Endodermal cell (in vitro differentiated cells): ENCODE results near the gene VSIG10L. TPM values are rescaled to one million over a fixed set of nuclear protein-coding genes. Genes with fewer than 3 reads are reported as not detected.

Source experiments
- DNase-seq: peaks from one replicate; pipeline ENCODE4 v3.0.0-alpha.2; 2017
- H3K27ac ChIP-seq: 2 replicates; pipeline ENCODE4 v1.5.1; 2013; ENCODE audit warnings: mild to moderate bottlenecking, low read depth, low read length, moderate library complexity
- H3K27me3 ChIP-seq: 2 replicates; pipeline ENCODE4 v1.6.1; 2013; ENCODE audit warnings: mild to moderate bottlenecking, low read length, moderate library complexity; ENCODE audit not compliant: insufficient read depth, control insufficient read depth, poor library complexity, severe bottlenecking
- H3K36me3 ChIP-seq: 2 replicates; pipeline ENCODE4 v1.7.0; 2013; ENCODE audit warnings: mild to moderate bottlenecking, low read length, moderate library complexity; ENCODE audit not compliant: control insufficient read depth, insufficient read depth
- H3K4me1 ChIP-seq: one replicate; pipeline ENCODE4 v1.7.0; 2013; ENCODE audit warnings: low read length; ENCODE audit not compliant: control insufficient read depth, insufficient read depth
- H3K4me3 ChIP-seq: 2 replicates; pipeline ENCODE4 v1.5.1; 2013; ENCODE audit warnings: mild to moderate bottlenecking, low read length, moderate library complexity
- H3K9ac ChIP-seq: 2 replicates; pipeline ENCODE4 v1.6.1; 2013; ENCODE audit warnings: mild to moderate bottlenecking, low read length, moderate library complexity; ENCODE audit not compliant: poor library complexity, severe bottlenecking; ENCODE audit errors: extremely low read depth
- H3K9me3 ChIP-seq: 2 replicates; pipeline ENCODE4 v1.6.1; 2013; ENCODE audit warnings: mild to moderate bottlenecking, low read length, moderate library complexity; ENCODE audit not compliant: control insufficient read depth
- H3K27ac Mint-ChIP-seq: 2 replicates; pipeline ENCODE4 v1.8.0; 2020; ENCODE audit warnings: mixed read lengths
- H3K27me3 Mint-ChIP-seq: 2 replicates; pipeline ENCODE4 v1.8.0; 2021; ENCODE audit warnings: mild to moderate bottlenecking, mixed read lengths; ENCODE audit not compliant: insufficient read depth
- H3K36me3 Mint-ChIP-seq: 2 replicates; pipeline ENCODE4 v1.8.0; 2020; ENCODE audit warnings: low read depth, mixed read lengths
- H3K4me1 Mint-ChIP-seq: 2 replicates; pipeline ENCODE4 v1.8.0; 2020; ENCODE audit warnings: mixed read lengths
- H3K4me3 Mint-ChIP-seq: 2 replicates; pipeline ENCODE4 v1.8.0; 2020; ENCODE audit warnings: mild to moderate bottlenecking, moderate library complexity, mixed read lengths
- H3K9me3 Mint-ChIP-seq: 2 replicates; pipeline ENCODE4 v1.8.0; 2020; ENCODE audit warnings: mild to moderate bottlenecking, mixed read lengths
- CTCF ChIP-seq: fragments of 200-600 bp; sonication (generic); conservative IDR thresholded peaks from 2 replicates; pipeline ENCODE4 v1.5.0; 2021; ENCODE audit warnings: antibody characterized with exemption, mild to moderate bottlenecking
- WGBS, 2 experiments: methylation state at CpG; one replicate each; pipeline versions ENCODE4 v1.1.5 to v1.1.7; 2013; ENCODE audit warnings: missing lambda C conversion rate in 2 of 2, mixed read lengths in 1 of 2; ENCODE audit not compliant: insufficient coverage in 1 of 2, insufficient read length in 1 of 2; 5-methylcytosine and 5-hydroxymethylcytosine counted together
- total RNA-seq, 2 donors: library from RNA; stranded (reverse); fragmentation: NEBNext Ultra II Directional in 1 of 2; extraction: Animal tissue kit (Norgen Biotek cat#: 25700) in 1 of 2; gene quantifications; 2 replicates in 1 of 2; 3 replicates in 1 of 2; pipeline ENCODE4 v1.2.1, GENCODE V29; 2021

The VSIG10L gene
- total RNA-seq, 2 donors from 2014 or later: 6.4 to 11.5 TPM

- no peak for TF ChIP-seq CTCF
- Histone ChIP-seq H3K4me1 (peaks cover 17% of the 10 kb centered on the region), H3K9me3 (no peaks in the 10 kb centered on the region), H3K36me3 (no peaks in the 10 kb centered on the region), H3K27ac (peak overlapping the region; percentile 6), H3K27me3 (no peaks in the 10 kb centered on the region), H3K4me3 (peak overlapping the region; percentile 89), H3K9ac (peak overlapping the region; percentile 83)
- 46 to 54% methylated on average over 8 to 10 of the region's 10 CpGs for WGBS, 2 experiments
- no peaks in the 10 kb centered on the region for H3K27me3 Mint-ChIP-seq
- H3K4me3 Mint-ChIP-seq: peak overlapping the region; percentile 99
- DNase-seq: peak; percentile 68
- H3K4me1 Mint-ChIP-seq: peaks cover 39% of the 10 kb centered on the region
- H3K36me3 Mint-ChIP-seq: no peaks in the 10 kb centered on the region
- H3K27ac Mint-ChIP-seq: peak overlapping the region; percentile 96
- H3K9me3 Mint-ChIP-seq: no peaks in the 10 kb centered on the region
Measured at GRCh38 chr19:51365211-51365964, 23.4 kb upstream of the VSIG10L start.

GRCh38 chr19:51364200-51365106 lies 22.5 kb upstream of the VSIG10L start:
- Mint-ChIP-seq H3K4me1 (peaks cover 42% of the 10 kb centered on the region), H3K4me3 (peak overlapping the region; percentile 15), H3K9me3 (no peaks in the 10 kb centered on the region), H3K27me3 (no peaks in the 10 kb centered on the region), H3K36me3 (no peaks in the 10 kb centered on the region), H3K27ac (peak overlapping the region; percentile 96)
- TF ChIP-seq CTCF: no peak
- no peak overlapping the region for H3K27ac ChIP-seq
- no peak overlapping the region for H3K4me3 ChIP-seq
- 86 to 93% methylated on average over 8 to 15 of the region's 15 CpGs for WGBS, 2 experiments
- H3K36me3 ChIP-seq: no peaks in the 10 kb centered on the region
- peaks cover 17% of the 10 kb centered on the region for H3K4me1 ChIP-seq
- H3K27me3 ChIP-seq: no peaks in the 10 kb centered on the region
- no peak for DNase-seq
- H3K9ac ChIP-seq: peak overlapping the region; percentile 75
- H3K9me3 ChIP-seq: no peaks in the 10 kb centered on the region

- peaks cover 40% of the 10 kb centered on the region for H3K4me1 Mint-ChIP-seq
- H3K9ac ChIP-seq: no peak overlapping the region
- TF ChIP-seq CTCF: no peak
- DNase-seq: peak; percentile 38
- H3K27me3 Mint-ChIP-seq: no peaks in the 10 kb centered on the region
- WGBS, 2 experiments: 90 to 93% methylated on average over 8 to 13 of the region's 13 CpGs
- H3K36me3 ChIP-seq: no peaks in the 10 kb centered on the region
- no peaks in the 10 kb centered on the region for H3K9me3 ChIP-seq
- H3K4me3 ChIP-seq: no peak overlapping the region
- no peak overlapping the region for H3K27ac ChIP-seq
- no peak overlapping the region for H3K4me3 Mint-ChIP-seq
- H3K27ac Mint-ChIP-seq: peak overlapping the region; percentile 21
- no peaks in the 10 kb centered on the region for H3K9me3 Mint-ChIP-seq
- H3K36me3 Mint-ChIP-seq: peaks cover 3% of the 10 kb centered on the region
- no peaks in the 10 kb centered on the region for H3K27me3 ChIP-seq
- H3K4me1 ChIP-seq: peaks cover 11% of the 10 kb centered on the region
Measured at GRCh38 chr19:51361239-51361638, 19.3 kb upstream of the VSIG10L start.
